Vagina (tissue), 2 donors: ENCODE results near the gene KRT81.

Experiments
- POLR2A ChIP-seq, 2 donors: fragments of 450-650 bp; IDR thresholded peaks; one replicate each; pipeline ENCODE4 v1.6.1; 2017; ENCODE audit warnings: antibody characterized with exemption in 2 of 2, mild to moderate bottlenecking in 2 of 2, moderate library complexity in 2 of 2
- TF ChIP-seq, protein P1 (sequence below), 3 experiments: fragments of 450-650 bp in 2 of 3; fragments of 200-600 bp in 1 of 3; sonication (generic) in 1 of 3; IDR thresholded peaks; one replicate each; pipeline ENCODE4 v1.5.1; 2017 to 2019; ENCODE audit warnings: antibody characterized with exemption in 3 of 3, mild to moderate bottlenecking in 2 of 3, moderate library complexity in 2 of 3

DNA sequence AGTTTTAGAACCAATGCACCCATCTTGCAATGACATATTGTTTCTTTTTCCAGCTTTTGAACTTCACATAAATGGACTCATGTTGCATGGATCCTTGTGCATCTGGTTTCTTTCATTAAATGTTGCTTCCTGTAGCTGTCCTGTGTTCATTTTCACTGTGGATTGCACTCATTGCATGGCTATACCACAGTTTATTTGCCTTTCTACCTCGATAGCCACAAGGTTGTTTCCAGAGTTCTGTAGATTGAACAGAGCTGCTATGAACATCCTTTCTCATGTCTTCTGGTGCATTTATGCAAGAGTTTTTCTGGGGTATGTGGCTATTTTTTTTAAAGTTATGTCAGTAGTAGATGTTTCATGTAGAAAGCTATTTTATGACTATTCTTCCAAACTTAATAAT lies 3.5 kb upstream of the KRT81 start:
- TF ChIP-seq, protein P1, sequence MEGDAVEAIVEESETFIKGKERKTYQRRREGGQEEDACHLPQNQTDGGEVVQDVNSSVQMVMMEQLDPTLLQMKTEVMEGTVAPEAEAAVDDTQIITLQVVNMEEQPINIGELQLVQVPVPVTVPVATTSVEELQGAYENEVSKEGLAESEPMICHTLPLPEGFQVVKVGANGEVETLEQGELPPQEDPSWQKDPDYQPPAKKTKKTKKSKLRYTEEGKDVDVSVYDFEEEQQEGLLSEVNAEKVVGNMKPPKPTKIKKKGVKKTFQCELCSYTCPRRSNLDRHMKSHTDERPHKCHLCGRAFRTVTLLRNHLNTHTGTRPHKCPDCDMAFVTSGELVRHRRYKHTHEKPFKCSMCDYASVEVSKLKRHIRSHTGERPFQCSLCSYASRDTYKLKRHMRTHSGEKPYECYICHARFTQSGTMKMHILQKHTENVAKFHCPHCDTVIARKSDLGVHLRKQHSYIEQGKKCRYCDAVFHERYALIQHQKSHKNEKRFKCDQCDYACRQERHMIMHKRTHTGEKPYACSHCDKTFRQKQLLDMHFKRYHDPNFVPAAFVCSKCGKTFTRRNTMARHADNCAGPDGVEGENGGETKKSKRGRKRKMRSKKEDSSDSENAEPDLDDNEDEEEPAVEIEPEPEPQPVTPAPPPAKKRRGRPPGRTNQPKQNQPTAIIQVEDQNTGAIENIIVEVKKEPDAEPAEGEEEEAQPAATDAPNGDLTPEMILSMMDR (IDR thresholded peaks at IDR 0.05), result no peak
- no peak for TF ChIP-seq POLR2A (IDR thresholded peaks at IDR 0.05)
